HS-5 (cell line): ENCODE measurements around the gene NR6A1.

Experiments used
- DNase-seq: peaks from one replicate; pipeline ENCODE4 v3.0.0-alpha.2; 2012; ENCODE audit warnings: low read depth

NR6A1 gene

GRCh38 chr9:124522121-124523098 lies 248.7 kb downstream of the NR6A1 start:
- no peak for DNase-seq

GRCh38 chr9:124521142-124521541 lies 250.0 kb downstream of the NR6A1 start:
- DNase-seq: no peak

DNA sequence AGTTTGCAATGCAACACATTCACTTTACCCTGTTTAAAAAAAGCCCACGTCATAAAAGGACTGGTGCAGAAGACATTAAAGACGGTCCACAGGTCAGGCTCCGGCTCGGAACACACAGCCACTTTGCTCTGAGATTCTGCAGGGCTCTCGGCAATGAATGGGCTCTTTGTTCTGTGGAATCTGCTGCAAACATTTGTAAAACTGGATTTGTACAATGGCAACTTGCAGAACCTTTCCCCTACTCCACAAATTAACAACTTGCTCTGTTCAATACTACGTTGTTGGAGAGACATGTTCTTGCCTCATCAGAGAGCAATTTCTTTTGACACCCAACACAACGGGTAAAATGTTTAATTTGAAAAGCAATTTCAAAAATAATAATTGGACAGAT lies 250.9 kb downstream of the NR6A1 start:
- no peak for DNase-seq

DNA sequence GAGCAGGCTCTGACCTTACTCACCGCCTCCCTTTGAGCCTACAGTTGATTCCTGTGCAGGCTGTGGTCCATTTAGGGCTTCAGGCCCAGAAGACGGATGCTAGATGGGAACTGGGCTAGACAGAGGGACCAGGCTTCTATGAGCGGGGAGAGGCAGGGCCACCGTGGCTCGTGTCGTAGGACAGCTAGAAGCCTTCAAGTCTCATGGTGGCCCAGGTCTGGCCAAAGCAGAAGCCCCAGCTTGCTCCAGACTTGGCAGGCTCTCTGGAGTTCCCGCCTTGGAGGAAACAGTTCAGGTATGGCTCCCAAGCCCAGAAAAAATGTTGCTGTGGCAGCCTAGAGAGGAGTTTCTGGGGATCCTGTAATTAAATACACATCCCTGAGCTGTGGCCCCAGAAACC lies 253.0 kb downstream of the NR6A1 start:
- DNase-seq: no peak

GRCh38 chr9:124517600-124517999 lies 253.5 kb downstream of the NR6A1 start:
- no peak for DNase-seq

DNA sequence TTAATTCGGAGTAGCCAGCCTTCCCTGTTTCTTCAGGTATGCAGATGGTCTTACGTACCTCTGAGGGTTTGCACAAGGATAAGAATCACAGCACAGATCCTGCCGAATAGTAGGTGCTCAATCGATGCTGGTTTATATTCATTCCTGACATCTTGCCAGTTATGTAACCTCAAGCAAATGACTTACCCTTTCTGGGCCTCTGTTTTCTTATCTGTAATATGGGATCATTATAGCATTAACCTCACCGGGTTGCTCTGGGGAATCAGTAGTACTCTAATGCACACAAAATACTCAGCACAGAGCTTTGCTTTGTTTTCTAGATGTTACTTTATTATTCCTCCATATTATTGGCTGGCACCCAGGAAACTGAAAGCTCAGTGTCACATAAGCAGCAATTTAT lies 256.2 kb downstream of the NR6A1 start:
- DNase-seq: no peak

DNA sequence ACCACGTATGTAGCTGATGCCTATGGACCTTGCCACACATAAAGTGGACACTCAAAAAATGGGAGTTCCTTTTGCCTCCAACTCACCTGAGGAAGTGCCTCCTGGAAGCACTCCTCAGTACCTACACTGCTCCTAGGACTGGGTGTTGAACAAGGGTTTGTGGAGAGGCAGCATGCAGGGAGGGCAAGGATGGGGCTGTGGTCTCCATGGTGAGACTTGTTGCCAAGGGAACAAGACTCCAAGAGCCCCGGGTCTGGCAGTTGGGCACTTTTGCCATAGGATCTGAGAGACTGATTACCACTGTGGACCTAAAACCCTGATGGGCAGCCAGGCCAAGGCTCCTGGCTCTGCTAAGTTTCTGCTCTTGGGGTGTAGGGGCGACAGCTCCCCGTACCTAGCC lies 257.0 kb downstream of the NR6A1 start:
- DNase-seq: no peak

- DNase-seq: no peak
Observed at GRCh38 chr9:124513376-124513994, 257.6 kb downstream of the NR6A1 start.

DNA sequence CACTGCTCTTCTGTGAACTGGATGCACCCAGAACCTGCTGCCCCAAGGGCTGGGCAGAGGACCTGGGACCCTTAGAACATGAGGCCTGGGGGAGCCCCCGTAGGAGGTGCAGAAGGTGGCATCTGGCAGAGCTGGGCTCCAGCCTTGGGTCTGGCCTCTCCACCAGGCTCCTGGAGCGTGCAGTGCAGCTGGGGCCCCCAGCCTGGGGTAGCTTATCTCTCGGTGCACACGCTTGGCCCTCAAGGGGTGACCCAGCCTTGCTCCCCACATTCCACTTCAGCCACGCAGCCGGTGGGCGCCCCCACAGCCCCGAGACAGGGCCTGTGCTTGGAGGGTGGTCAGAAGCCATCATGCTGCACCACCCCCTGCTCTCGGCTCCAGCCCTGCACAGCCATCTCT lies 258.3 kb downstream of the NR6A1 start:
- no peak for DNase-seq

DNA sequence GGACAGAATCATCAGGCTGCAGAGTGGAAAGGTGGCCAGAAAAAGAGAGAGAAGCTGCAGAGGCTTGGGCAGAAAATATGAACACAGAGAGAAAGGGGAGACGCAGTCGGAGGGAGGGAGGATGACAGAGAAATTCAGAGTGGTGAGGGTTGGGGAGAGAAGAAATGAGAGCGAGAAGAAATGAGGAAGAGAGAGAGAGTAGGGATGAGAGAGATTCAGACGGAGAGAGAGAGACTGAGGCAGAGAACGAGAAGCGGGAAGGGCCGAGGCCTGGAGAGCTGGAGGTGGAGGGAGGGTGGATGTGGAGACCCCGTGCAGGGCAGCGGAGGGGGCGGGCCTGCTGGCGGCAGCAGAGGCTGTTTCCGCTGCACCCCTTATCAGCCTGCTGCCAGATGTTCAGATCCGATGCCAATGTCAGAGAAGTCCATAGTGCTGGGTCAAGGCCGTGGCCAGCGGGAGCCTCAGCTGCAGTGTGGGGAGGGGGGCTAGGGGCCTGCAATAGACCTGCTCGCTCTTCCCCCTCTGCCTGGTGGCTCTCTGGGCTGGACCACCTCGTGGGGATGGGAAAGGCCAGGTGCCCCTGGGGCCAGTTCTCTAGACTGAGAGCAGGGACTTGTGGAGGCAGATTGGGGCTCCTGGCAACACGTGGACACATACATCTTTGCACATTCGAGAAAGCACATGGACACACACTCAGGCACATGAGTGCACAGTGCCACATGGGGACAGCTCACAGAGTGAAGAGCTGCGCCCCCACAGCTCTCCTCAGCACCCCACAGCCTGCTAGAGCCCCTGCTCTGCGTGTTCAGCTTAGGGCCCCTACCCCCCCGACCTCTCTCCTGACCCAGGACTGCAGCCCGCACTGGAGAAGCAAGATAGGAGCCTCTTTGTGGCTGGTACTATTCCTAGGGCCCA lies 259.0 kb downstream of the NR6A1 start:
- no peak for DNase-seq

DNA sequence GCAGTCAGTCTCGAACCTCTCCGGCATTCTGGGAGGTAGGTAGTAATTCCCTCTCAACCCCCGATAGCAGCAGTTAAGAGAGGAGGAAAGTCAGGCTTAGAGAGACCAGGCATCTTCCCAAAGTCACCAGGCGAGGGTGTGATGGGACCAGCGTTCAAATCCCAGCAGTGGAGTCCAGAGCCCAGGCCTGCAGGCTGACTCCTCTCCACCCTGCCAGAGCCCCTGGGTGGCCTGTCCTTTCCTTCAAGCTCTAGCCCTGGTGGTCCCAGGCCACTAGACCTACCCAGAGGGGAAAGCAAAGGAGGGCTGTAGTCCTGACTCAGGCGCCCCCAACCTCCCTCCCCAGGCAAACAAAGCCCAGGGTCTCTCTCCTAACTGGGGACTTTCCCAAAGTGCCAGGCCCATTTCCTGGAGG lies 259.7 kb downstream of the NR6A1 start:
- no peak for DNase-seq

DNA sequence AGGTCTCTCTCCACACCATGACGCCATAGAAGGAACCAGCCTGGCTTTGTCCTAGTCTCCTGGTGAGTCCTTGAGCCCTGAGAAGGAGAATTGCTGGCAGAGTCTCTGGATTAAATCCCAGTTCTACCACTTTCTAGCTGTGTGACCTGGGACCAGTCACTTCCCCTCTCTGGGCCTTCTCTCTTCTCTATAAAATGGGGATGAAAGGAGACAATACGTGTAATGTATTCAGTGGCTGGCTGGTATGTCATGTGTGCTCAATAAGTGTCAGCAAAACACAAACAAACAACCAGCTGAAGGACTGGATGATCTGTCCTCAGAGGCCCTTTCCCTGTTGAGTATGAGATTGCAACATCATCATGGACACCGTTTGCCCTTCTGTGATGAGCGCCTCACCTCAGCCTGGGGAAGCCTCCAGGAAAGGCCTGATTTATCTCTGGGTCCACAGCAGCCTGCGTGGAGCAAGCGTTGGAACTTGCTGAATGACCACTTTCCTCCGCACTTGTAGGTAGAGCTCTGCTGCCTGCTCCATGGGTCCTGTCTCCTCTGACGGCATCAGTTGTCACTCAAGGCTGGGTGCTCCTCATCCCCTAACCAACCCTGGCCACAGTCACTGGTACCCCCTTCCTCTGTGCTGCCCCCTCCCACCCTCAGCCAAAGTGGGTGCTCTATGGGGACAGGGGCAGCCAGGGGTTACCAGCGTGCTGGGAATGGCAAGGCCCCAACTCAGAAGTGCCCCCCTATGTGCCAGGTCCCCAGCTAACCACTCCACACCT lies 260.3 kb downstream of the NR6A1 start:
- no peak for DNase-seq

DNA sequence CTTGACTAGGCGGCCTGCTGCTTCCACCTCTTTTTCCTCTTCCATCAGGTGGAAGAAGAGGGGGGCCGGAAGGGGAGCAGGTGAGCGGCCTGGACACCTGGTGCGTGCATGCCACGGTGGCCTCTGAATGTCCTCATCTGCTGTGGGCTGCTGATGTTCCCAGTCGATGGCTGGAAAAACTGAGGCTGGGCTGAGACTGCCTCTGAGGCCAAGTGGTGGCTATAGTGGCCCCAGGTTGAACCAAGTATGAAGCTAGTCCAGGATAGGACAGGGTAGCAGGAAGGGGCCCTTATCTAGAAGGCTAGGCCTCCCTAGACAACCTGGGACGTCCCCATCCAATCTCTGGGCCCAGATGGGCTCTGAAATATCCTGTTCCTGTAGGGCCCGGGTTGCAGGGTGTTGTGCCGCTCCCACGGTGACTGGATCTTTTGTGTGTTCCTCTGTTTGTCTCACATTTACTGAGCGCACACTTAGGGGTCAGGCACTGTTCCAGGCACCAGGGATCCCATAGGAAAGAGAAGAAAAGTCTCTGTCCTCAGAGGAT lies 263.2 kb downstream of the NR6A1 start:
- no peak for DNase-seq

GRCh38 chr9:124506931-124507879 lies 263.9 kb downstream of the NR6A1 start, which contains the start of gene NR5A1:
Gene NR5A1, minus strand, starts transcription at chr9:124507399. Its CDS starts 4,004 bp downstream, at chr9:124503395.
- DNase-seq: no peak

- DNase-seq: no peak
Observed at GRCh38 chr9:124506433-124506832, 264.7 kb downstream of the NR6A1 start.

DNA sequence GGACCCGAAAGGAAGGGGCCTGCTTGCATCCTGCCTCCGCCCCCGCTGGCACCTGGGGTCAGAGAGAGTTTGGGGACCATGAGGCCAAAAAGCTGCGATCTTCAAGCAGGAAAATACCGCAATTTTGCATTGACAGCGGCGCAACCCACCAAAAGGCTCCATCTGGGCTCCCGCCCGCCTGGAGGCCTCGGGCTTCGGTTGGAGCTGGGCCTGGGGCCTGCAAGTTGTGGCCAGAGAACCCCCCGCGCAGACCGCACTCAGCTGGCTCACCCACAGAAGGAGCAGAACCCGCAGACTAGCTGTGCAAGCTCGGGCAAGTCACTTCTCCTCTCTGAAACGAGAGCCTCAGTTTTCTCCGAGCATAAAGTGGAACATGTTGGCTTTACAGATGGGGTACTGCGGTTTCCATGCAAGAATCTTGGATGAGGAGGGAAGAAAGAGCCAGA lies 265.2 kb downstream of the NR6A1 start:
- DNase-seq: no peak

GRCh38 chr9:124505006-124505900 lies 265.9 kb downstream of the NR6A1 start:
- DNase-seq: no peak

GRCh38 chr9:124504530-124505005 lies 266.5 kb downstream of the NR6A1 start:
- no peak for DNase-seq
